ELR (cell line): ENCODE results near the gene BNC2.
"Not testable (repeated sequence)": the region's sequence is repeated elsewhere in the genome, so short reads cannot be mapped to it uniquely, and the experiment has no call there.

Experiments used
- DNase-seq: peaks from one replicate; pipeline ENCODE4 v3.0.0-alpha.2; 2015; ENCODE audit warnings: low read depth

Gene BNC2

GRCh38 chr9:16501726-16502125, 368.7 kb downstream of the BNC2 start:
- DNase-seq = peak; percentile 23

- DNase-seq = peak; percentile 89
These were observed 369.3 kb downstream of the BNC2 start for GRCh38 chr9:16501141-16501540.

GRCh38 chr9:16500386-16500785, 370.1 kb downstream of the BNC2 start:
- peak; percentile 39 for DNase-seq

- DNase-seq = no peak
These were observed 370.6 kb downstream of the BNC2 start for GRCh38 chr9:16499892-16500291.

- peak; percentile 23 for DNase-seq
These were observed 373.6 kb downstream of the BNC2 start for GRCh38 chr9:16496908-16497307.

- DNase-seq = no peak
These were observed 382.6 kb downstream of the BNC2 start for GRCh38 chr9:16487915-16488314.

GRCh38 chr9:16485575-16486321, 384.7 kb downstream of the BNC2 start:
- no peak for DNase-seq

GRCh38 chr9:16485160-16485559, 385.3 kb downstream of the BNC2 start:
- no peak for DNase-seq

- DNase-seq = no peak
These were observed 385.7 kb downstream of the BNC2 start for GRCh38 chr9:16484744-16485143.

GRCh38 chr9:16484180-16484579, 386.3 kb downstream of the BNC2 start:
- no peak for DNase-seq

GRCh38 chr9:16482764-16483163, 387.7 kb downstream of the BNC2 start:
- peak; percentile 62 for DNase-seq

- DNase-seq = not testable (repeated sequence)
These were observed 389.9 kb downstream of the BNC2 start for GRCh38 chr9:16480584-16480983.

- no peak for DNase-seq
These were observed 394.5 kb downstream of the BNC2 start for GRCh38 chr9:16475996-16476395.

- no peak for DNase-seq
These were observed 395.2 kb downstream of the BNC2 start for GRCh38 chr9:16475257-16475656.

- DNase-seq = no peak
These were observed 401.3 kb downstream of the BNC2 start for GRCh38 chr9:16469184-16469583.

- DNase-seq = no peak
These were observed 408.6 kb downstream of the BNC2 start for GRCh38 chr9:16461851-16462250.

- DNase-seq = no peak
These were observed 409.2 kb downstream of the BNC2 start for GRCh38 chr9:16461137-16461840.

- no peak for DNase-seq
These were observed 409.8 kb downstream of the BNC2 start for GRCh38 chr9:16460696-16461095.

- DNase-seq = no peak
These were observed 410.9 kb downstream of the BNC2 start for GRCh38 chr9:16459421-16460148.

- peak; percentile 57 for DNase-seq
These were observed 411.6 kb downstream of the BNC2 start for GRCh38 chr9:16458696-16459420.

- DNase-seq = no peak
These were observed 414.6 kb downstream of the BNC2 start for GRCh38 chr9:16455842-16456241.

- DNase-seq = no peak
These were observed 417.1 kb downstream of the BNC2 start for GRCh38 chr9:16453390-16453789.
